Left hindlimb (tissue), 1 donor: Measurements from ENCODE around the gene HIGD1A.

Experiments
- DNase-seq: peaks from one replicate; pipeline ENCODE4 v3.0.0-alpha.2; 2018

The HIGD1A gene

GRCh38 chr3:42752961-42753360, 51.3 kb downstream of the HIGD1A start:
- DNase-seq = no peak

GRCh38 chr3:42752441-42752840, 51.8 kb downstream of the HIGD1A start:
- DNase-seq = no peak

- DNase-seq = no peak
Observed at GRCh38 chr3:42751609-42752008, 52.7 kb downstream of the HIGD1A start.

GRCh38 chr3:42750834-42751233, 53.5 kb downstream of the HIGD1A start:
- no peak for DNase-seq

GRCh38 chr3:42749753-42750231, 54.5 kb downstream of the HIGD1A start:
- no peak for DNase-seq

- no peak for DNase-seq
Observed at GRCh38 chr3:42749025-42749752, 55.1 kb downstream of the HIGD1A start.

- no peak for DNase-seq
Observed at GRCh38 chr3:42747581-42747980, 56.7 kb downstream of the HIGD1A start.

- no peak for DNase-seq
Observed at GRCh38 chr3:42746455-42747450, 57.5 kb downstream of the HIGD1A start.

- no peak for DNase-seq
Observed at GRCh38 chr3:42745776-42746454, 58.4 kb downstream of the HIGD1A start.

GRCh38 chr3:42745291-42745745, 59.0 kb downstream of the HIGD1A start:
- no peak for DNase-seq

- DNase-seq = no peak
Observed at GRCh38 chr3:42743204-42743995, 60.9 kb downstream of the HIGD1A start.

GRCh38 chr3:42742688-42743087, 61.6 kb downstream of the HIGD1A start:
- DNase-seq = no peak

GRCh38 chr3:42742259-42742658, 62.0 kb downstream of the HIGD1A start:
- DNase-seq = no peak

- DNase-seq = no peak
Observed at GRCh38 chr3:42741796-42742195, 62.5 kb downstream of the HIGD1A start.

GRCh38 chr3:42739401-42740158, 64.7 kb downstream of the HIGD1A start:
- no peak for DNase-seq

- no peak for DNase-seq
Observed at GRCh38 chr3:42736531-42736930, 67.8 kb downstream of the HIGD1A start.

- DNase-seq = no peak
Observed at GRCh38 chr3:42736081-42736480, 68.2 kb downstream of the HIGD1A start.

- DNase-seq = no peak
Observed at GRCh38 chr3:42735615-42736014, 68.7 kb downstream of the HIGD1A start.

- DNase-seq = no peak
Observed at GRCh38 chr3:42735019-42735418, 69.3 kb downstream of the HIGD1A start.

- no peak for DNase-seq
Observed at GRCh38 chr3:42734263-42734860, 69.9 kb downstream of the HIGD1A start.
